HFFc6 (cell line): ENCODE measurements around the gene SLC13A5. TPM values are rescaled to one million over a fixed set of nuclear protein-coding genes. Genes with fewer than 3 reads are reported as not detected.

Experiments
- DNase-seq: peaks from one replicate; pipeline ENCODE4 v3.0.0-alpha.2; 2018
- H3K27ac Mint-ChIP-seq: 2 replicates; pipeline ENCODE4 v1.8.0; 2020; ENCODE audit warnings: mild to moderate bottlenecking, mixed read lengths
- H3K27me3 Mint-ChIP-seq: 2 replicates; pipeline ENCODE4 v1.8.0; 2021; ENCODE audit warnings: mild to moderate bottlenecking, moderate library complexity, mixed read lengths; ENCODE audit not compliant: insufficient read depth
- H3K36me3 Mint-ChIP-seq: 2 replicates; pipeline ENCODE4 v1.8.0; 2021; ENCODE audit warnings: low read depth, mixed read lengths
- H3K4me1 Mint-ChIP-seq: 2 replicates; pipeline ENCODE4 v1.8.0; 2020; ENCODE audit warnings: low read depth, mixed read lengths
- H3K4me3 Mint-ChIP-seq: 2 replicates; pipeline ENCODE4 v1.8.0; 2020; ENCODE audit warnings: mild to moderate bottlenecking, moderate library complexity, mixed read lengths
- H3K9me3 Mint-ChIP-seq: 2 replicates; pipeline ENCODE4 v1.8.0; 2020; ENCODE audit warnings: mild to moderate bottlenecking, mixed read lengths
- CTCF ChIP-seq: fragments of 200-600 bp; sonication (generic); IDR thresholded peaks from 2 replicates; pipeline ENCODE4 v1.5.0; 2021; ENCODE audit warnings: antibody characterized with exemption, mild to moderate bottlenecking
- total RNA-seq, 6 experiments: library from RNA; stranded (reverse); fragmentation: NEBNext Ultra II Directional; extraction: Animal tissue kit (Norgen Biotek cat#: 25700); gene quantifications; 2 replicates in 1 of 6; 3 replicates in 5 of 6; pipeline ENCODE4 v1.2.3, GENCODE V29; 2021

SLC13A5 gene
- total RNA-seq, 6 experiments from 2014 or later, result not detected

DNA sequence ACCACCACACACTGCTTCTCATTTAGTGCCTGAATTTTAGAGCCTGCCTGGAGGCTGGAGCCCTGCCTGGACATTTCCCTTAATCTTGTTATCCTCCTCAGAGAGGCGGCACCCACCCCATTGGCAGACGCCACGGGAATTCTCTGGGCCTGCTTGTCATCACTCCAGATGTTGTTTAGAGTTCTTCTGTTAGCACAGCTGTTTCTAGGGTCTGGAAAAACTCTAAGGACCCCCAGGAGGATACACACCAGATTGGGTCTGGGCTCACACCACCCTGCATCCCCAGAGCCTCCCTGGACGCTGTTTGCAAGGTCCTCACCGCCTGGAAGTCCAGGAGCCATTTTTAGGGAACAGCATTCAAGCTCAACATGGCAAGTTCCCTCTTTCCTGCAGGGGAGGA, 42.1 kb upstream of the SLC13A5 start:
- no peaks in the 10 kb centered on the region for H3K36me3 Mint-ChIP-seq
- no peak for DNase-seq
- H3K4me3 Mint-ChIP-seq, result peak overlapping the region; percentile 91
- peak overlapping the region; percentile 90 for H3K27ac Mint-ChIP-seq
- no peak for TF ChIP-seq CTCF
- no peaks in the 10 kb centered on the region for H3K9me3 Mint-ChIP-seq
- peaks cover 1% of the 10 kb centered on the region; the same call in 1 of the 2 replicates for H3K27me3 Mint-ChIP-seq
- peaks cover 51% of the 10 kb centered on the region for H3K4me1 Mint-ChIP-seq

GRCh38 chr17:6753546-6753945, 40.4 kb upstream of the SLC13A5 start:
- Mint-ChIP-seq H3K4me1 (peaks cover 51% of the 10 kb centered on the region), H3K27me3 (peaks cover 2% of the 10 kb centered on the region; the same call in 1 of the 2 replicates), H3K9me3 (no peaks in the 10 kb centered on the region), H3K36me3 (no peaks in the 10 kb centered on the region), H3K4me3 (peak overlapping the region; percentile 81), H3K27ac (peak overlapping the region; percentile 99)
- DNase-seq, result no peak
- TF ChIP-seq CTCF, result no peak

GRCh38 chr17:6753006-6753445, 39.9 kb upstream of the SLC13A5 start:
- peaks cover 2% of the 10 kb centered on the region; the same call in 1 of the 2 replicates for H3K27me3 Mint-ChIP-seq
- peak; percentile 58 for DNase-seq
- peak overlapping the region; percentile 81 for H3K4me3 Mint-ChIP-seq
- no peak for TF ChIP-seq CTCF
- no peaks in the 10 kb centered on the region for H3K36me3 Mint-ChIP-seq
- H3K27ac Mint-ChIP-seq, result peak overlapping the region; percentile 99
- no peaks in the 10 kb centered on the region for H3K9me3 Mint-ChIP-seq
- peaks cover 51% of the 10 kb centered on the region for H3K4me1 Mint-ChIP-seq

GRCh38 chr17:6752068-6752909, 39.1 kb upstream of the SLC13A5 start:
- no peaks in the 10 kb centered on the region for H3K36me3 Mint-ChIP-seq
- no peaks in the 10 kb centered on the region for H3K9me3 Mint-ChIP-seq
- H3K4me1 Mint-ChIP-seq, result peaks cover 51% of the 10 kb centered on the region
- peak; percentile 99 for DNase-seq
- no peak for TF ChIP-seq CTCF
- H3K4me3 Mint-ChIP-seq, result peak overlapping the region; percentile 81
- peaks cover 2% of the 10 kb centered on the region; the same call in 1 of the 2 replicates for H3K27me3 Mint-ChIP-seq
- H3K27ac Mint-ChIP-seq, result peak overlapping the region; percentile 99

DNA sequence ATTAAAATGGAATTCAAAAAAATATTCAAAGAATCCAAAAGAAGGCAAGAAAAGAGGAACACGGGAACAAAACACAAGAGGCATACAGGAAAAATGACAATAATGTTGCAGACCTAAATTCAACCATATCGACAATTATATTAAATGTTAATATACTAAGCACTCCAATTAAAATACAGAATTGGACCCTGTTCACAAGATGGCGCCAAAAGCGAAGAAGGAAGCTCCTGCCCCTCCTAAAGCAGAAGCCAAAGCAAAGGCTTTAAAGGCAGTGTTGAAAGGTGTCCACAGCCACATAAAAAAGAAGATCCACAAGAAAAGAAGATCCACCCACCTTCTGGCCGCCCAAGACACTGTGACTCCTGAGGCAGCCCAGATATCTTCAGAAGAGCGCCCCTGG, 36.4 kb upstream of the SLC13A5 start:
- no peak for DNase-seq
- H3K9me3 Mint-ChIP-seq, result no peaks in the 10 kb centered on the region
- no peaks in the 10 kb centered on the region for H3K36me3 Mint-ChIP-seq

More for the DNA sequence above, 36.4 kb upstream of the SLC13A5 start:
- Mint-ChIP-seq H3K4me1 (peaks cover 28% of the 10 kb centered on the region), H3K4me3 (no peak overlapping the region), H3K27me3 (peaks cover 2% of the 10 kb centered on the region; the same call in 1 of the 2 replicates), H3K27ac (no peak overlapping the region)
- TF ChIP-seq CTCF, result peak; percentile 47; the same call in 1 of the 2 replicates
